ENCODE results near the gene FUBP3.
"Not testable (repeated sequence)": the region's sequence is repeated elsewhere in the genome, so short reads cannot be mapped to it uniquely, and the experiment has no call there.

Gene FUBP3

DNA sequence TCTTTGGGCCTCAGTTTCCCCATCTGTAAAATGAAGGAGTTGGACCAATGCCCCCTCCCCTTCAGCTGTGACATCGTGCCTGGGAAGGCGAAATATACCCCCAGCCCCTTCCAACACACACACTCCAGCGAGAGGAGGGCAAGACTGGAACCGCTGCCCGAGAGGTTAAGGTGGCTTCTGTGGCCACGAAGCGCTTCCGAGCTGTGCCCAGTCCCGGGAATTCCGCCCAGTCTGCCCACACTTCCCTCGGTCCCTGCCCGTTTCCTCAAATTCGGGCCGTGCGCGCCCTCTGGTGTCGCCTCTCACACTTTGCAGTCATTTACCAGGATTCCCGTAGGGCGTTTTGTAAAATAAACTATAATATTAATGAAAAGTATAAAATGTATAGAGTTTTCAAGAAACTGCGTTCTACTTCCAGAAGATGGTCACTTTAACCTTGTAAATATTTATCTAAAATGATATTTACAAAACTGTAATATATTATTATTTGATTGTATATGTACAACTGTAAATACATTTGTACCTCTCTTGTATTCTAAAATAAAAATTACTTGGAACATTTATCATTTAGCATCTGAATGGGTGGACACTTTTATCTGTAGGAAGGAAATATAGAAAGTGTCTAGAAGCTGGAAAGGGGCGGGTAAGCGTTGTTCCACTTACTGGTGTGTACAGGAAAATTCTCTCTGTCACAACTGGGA, 103.2 kb downstream of the FUBP3 start:
- peak in 1 of 3 experiments; percentile 34 for DNase-seq (ENCODE audit: low read depth in 3 of 3)

DNA sequence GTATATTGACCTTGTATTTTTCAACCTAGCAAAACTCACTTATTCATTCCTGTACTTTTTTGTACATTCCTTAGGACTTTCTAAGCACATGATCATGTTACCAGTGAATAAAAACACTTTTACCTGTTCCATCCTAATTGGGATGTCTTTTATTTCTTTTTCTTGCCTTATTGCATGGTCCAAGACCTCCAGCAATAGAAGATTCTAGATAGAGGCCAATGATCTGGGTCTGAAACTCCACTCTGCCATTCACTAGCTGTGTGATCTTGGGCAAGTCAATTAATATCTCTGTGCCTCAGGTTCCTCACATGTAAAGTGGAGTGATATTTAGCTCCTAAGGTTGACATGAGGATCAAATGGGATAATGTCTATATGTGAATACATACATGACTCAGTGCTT, 105.7 kb downstream of the FUBP3 start:
- no peak for DNase-seq (ENCODE audit: low read depth in 3 of 3)

- not testable (repeated sequence) for DNase-seq (ENCODE audit: low read depth in 3 of 3)
Measured at GRCh38 chr9:130685945-130686344, 106.6 kb downstream of the FUBP3 start.

DNA sequence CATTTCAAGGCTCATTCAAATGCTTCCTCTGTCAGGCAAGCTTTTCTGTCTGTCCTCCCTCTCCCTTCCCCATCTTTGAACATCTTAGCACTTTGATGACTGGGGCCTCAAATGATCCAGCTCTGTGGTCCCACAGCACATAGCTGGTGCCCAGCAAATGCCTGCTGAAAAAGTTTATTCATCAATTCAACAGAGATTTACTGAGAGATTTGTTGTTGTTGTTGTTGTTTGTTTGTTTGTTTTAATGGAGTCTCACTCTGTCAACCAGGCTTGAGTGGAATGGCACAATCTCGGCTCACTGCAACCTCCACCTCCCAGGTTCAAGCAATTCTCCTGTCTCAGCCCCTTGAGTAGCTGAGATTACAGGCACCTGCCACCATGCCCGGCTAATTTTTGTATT, 108.2 kb downstream of the FUBP3 start:
- DNase-seq (ENCODE audit: low read depth in 3 of 3): no peak
